WTC11 (cell line): Measurements from ENCODE around the gene SLC25A24. TPM values are rescaled to one million over a fixed set of nuclear protein-coding genes. Genes with fewer than 3 reads are reported as not detected.

Experiments used
- ATAC-seq: fragments of 200-7000 bp; cut with Tn5 transposase; 2 replicates; pipeline ENCODE4 v1.10.0; 2021; ENCODE audit warnings: mild to moderate bottlenecking, moderate library complexity
- Bru-seq: library from RNA; stranded (reverse); fragments of 400-500 nt; gene quantifications from one replicate; lab custom pipeline; 2021; lab: Mats Ljungman, UMichigan
- CTCF ChIA-PET: fragments of 300-600 bp; sonication (Branson Sonifier 250); formaldehyde crosslinking; loops from one replicate; lab custom pipeline; 2021; ENCODE audit warnings: antibody characterized with exemption; lab: Charles Lee
- POLR2A ChIA-PET: fragments of 350-600 bp; sonication (Branson Sonifier 250); formaldehyde crosslinking; loops from one replicate; lab custom pipeline; 2021; ENCODE audit warnings: antibody characterized with exemption; lab: Charles Lee
- DNase-seq: peaks from one replicate; pipeline ENCODE4 v3.0.0; 2021; ENCODE audit warnings: low spot score
- H3K27ac Mint-ChIP-seq: 2 replicates; pipeline ENCODE4 v1.8.0; 2021; ENCODE audit warnings: mixed read lengths
- H3K27me3 Mint-ChIP-seq: 2 replicates; pipeline ENCODE4 v1.8.0; 2021; ENCODE audit warnings: low read depth, mild to moderate bottlenecking, moderate library complexity, mixed read lengths
- H3K36me3 Mint-ChIP-seq: 2 replicates; pipeline ENCODE4 v1.8.0; 2021; ENCODE audit warnings: mixed read lengths
- H3K4me1 Mint-ChIP-seq: 2 replicates; pipeline ENCODE4 v1.8.0; 2022; ENCODE audit warnings: mixed read lengths
- H3K4me3 Mint-ChIP-seq: 2 replicates; pipeline ENCODE4 v1.8.0; 2021; ENCODE audit warnings: mild to moderate bottlenecking, moderate library complexity, mixed read lengths
- H3K9me3 Mint-ChIP-seq: 2 replicates; pipeline ENCODE4 v1.8.0; 2021; ENCODE audit warnings: mixed read lengths
- CBFB ChIP-seq: sonication (generic); formaldehyde crosslinking; IDR thresholded peaks from 2 replicates; pipeline ENCODE4 v1.8.1; 2022; ENCODE audit warnings: mild to moderate bottlenecking, low read depth, missing genetic modification reagents
- CREB1 ChIP-seq: sonication (generic); formaldehyde crosslinking; IDR thresholded peaks from 2 replicates; pipeline ENCODE4 v1.8.0; 2023; ENCODE audit warnings: mild to moderate bottlenecking, missing genetic modification reagents
- CREM ChIP-seq: sonication (generic); formaldehyde crosslinking; IDR thresholded peaks from 2 replicates; pipeline ENCODE4 v1.8.1; 2022; ENCODE audit warnings: mild to moderate bottlenecking, missing genetic modification reagents, moderate library complexity
- EMX1 ChIP-seq: fragments of 250-450 bp; sonication (Bioruptor Pico); IDR thresholded peaks from 2 replicates; pipeline ENCODE4 v1.8.0; 2021; ENCODE audit warnings: mild to moderate bottlenecking
- GABPB1 ChIP-seq: sonication (generic); formaldehyde crosslinking; IDR thresholded peaks from 2 replicates; pipeline ENCODE4 v1.8.1; 2023; ENCODE audit warnings: mild to moderate bottlenecking, missing genetic modification reagents
- GRHL2 ChIP-seq: fragments of 250-450 bp; sonication (Bioruptor Pico); IDR thresholded peaks from 2 replicates; pipeline ENCODE4 v1.8.0; 2022; ENCODE audit warnings: mild to moderate bottlenecking, moderate library complexity; ENCODE audit not compliant: insufficient replicate concordance, severe bottlenecking
- GTF2I ChIP-seq: fragments of 250-450 bp; sonication (Bioruptor Pico); conservative IDR thresholded peaks from 2 replicates; pipeline ENCODE4 v1.4.0; 2021; ENCODE audit warnings: mild to moderate bottlenecking
- KAT7 ChIP-seq: sonication (generic); formaldehyde crosslinking; IDR thresholded peaks from 2 replicates; pipeline ENCODE4 v1.8.1; 2023; ENCODE audit warnings: missing genetic modification reagents, mild to moderate bottlenecking, borderline replicate concordance
- TCF7 ChIP-seq: sonication (generic); formaldehyde crosslinking; IDR thresholded peaks from 2 replicates; pipeline ENCODE4 v1.8.0; 2022; ENCODE audit warnings: mild to moderate bottlenecking, low read depth, missing genetic modification reagents, moderate library complexity
- TEAD1 ChIP-seq: sonication (generic); formaldehyde crosslinking; IDR thresholded peaks from 2 replicates; pipeline ENCODE4 v1.8.0; 2022; ENCODE audit warnings: mild to moderate bottlenecking, missing genetic modification reagents
- TP53 ChIP-seq: sonication (generic); formaldehyde crosslinking; IDR thresholded peaks from 2 replicates; pipeline ENCODE4 v1.8.1; 2023; ENCODE audit warnings: mild to moderate bottlenecking, missing genetic modification reagents
- ZNF232 ChIP-seq: sonication (generic); formaldehyde crosslinking; IDR thresholded peaks from 2 replicates; pipeline ENCODE4 v1.8.0; 2022; ENCODE audit warnings: mild to moderate bottlenecking, missing genetic modification reagents
- ZNF317 ChIP-seq: sonication (generic); formaldehyde crosslinking; IDR thresholded peaks from 2 replicates; pipeline ENCODE4 v1.8.1; 2023; ENCODE audit warnings: low read depth, mild to moderate bottlenecking, moderate library complexity, missing genetic modification reagents, borderline replicate concordance
- long read RNA-seq, 3 experiments: library from RNA in 1 of 3; library from capped mRNA in 1 of 3; library from polyadenylated mRNA in 1 of 3; unstranded in 2 of 3; stranded (forward) in 1 of 3; transcript quantifications; one replicate each; pipeline ENCODE4 v2.0.0, GENCODE V29; 2021
- total RNA-seq: library from RNA; stranded (reverse); gene quantifications from 3 replicates; pipeline ENCODE4 v1.2.3, GENCODE V29; 2021
- TF ChIP-seq, protein P1 (sequence below): sonication (generic); formaldehyde crosslinking; IDR thresholded peaks from 2 replicates; pipeline ENCODE4 v1.8.1; 2022; ENCODE audit warnings: low read depth, mild to moderate bottlenecking, moderate library complexity, missing genetic modification reagents, borderline replicate concordance
- TF ChIP-seq, protein P2 (sequence below): sonication (generic); formaldehyde crosslinking; IDR thresholded peaks from 2 replicates; pipeline ENCODE4 v1.8.1; 2022; ENCODE audit warnings: mild to moderate bottlenecking, moderate library complexity, missing genetic modification reagents
- TF ChIP-seq, protein P3 (sequence below): sonication (generic); formaldehyde crosslinking; IDR thresholded peaks from 2 replicates; pipeline ENCODE4 v1.8.1; 2023; ENCODE audit warnings: mild to moderate bottlenecking, missing genetic modification reagents, moderate library complexity
- TF ChIP-seq, protein P4 (sequence below): sonication (generic); formaldehyde crosslinking; IDR thresholded peaks from 2 replicates; pipeline ENCODE4 v1.8.1; 2022; ENCODE audit warnings: low read depth, missing genetic modification reagents, borderline replicate concordance
- TF ChIP-seq, protein P5 (sequence below): fragments of 250-450 bp; sonication (Bioruptor Pico); IDR thresholded peaks from 2 replicates; pipeline ENCODE4 v1.9.0; 2021; ENCODE audit warnings: mild to moderate bottlenecking, borderline replicate concordance
- TF ChIP-seq, protein P6 (sequence below): fragments of 250-450 bp; sonication (Bioruptor Pico); IDR thresholded peaks from 2 replicates; pipeline ENCODE4 v1.9.0; 2021; ENCODE audit warnings: mild to moderate bottlenecking

The SLC25A24 gene
- total RNA-seq (34.9 to 39.1 TPM (median 35.9 TPM) in 3 replicates), Bru-seq, nascent RNA (percentile 85 among the genes with signal in this experiment)
- long read RNA-seq, experiment 1, full-length matches to known transcripts, result 272 of 330 reads
- long read RNA-seq, experiment 1, partial matches to known transcripts, result 32 of 330 reads
- long read RNA-seq, experiment 1, other reads (novel, unspliced or antisense), result 26 of 330 reads
- long read RNA-seq, experiment 2, full-length matches to known transcripts, result 30 of 59 reads
- long read RNA-seq, experiment 2, partial matches to known transcripts, result 9 of 59 reads
- long read RNA-seq, experiment 2, other reads (novel, unspliced or antisense), result 20 of 59 reads
- long read RNA-seq, experiment 3, full-length matches to known transcripts, result 6 of 20 reads
- long read RNA-seq, experiment 3, partial matches to known transcripts, result 12 of 20 reads
- long read RNA-seq, experiment 3, other reads (novel, unspliced or antisense), result 2 of 20 reads

DNA sequence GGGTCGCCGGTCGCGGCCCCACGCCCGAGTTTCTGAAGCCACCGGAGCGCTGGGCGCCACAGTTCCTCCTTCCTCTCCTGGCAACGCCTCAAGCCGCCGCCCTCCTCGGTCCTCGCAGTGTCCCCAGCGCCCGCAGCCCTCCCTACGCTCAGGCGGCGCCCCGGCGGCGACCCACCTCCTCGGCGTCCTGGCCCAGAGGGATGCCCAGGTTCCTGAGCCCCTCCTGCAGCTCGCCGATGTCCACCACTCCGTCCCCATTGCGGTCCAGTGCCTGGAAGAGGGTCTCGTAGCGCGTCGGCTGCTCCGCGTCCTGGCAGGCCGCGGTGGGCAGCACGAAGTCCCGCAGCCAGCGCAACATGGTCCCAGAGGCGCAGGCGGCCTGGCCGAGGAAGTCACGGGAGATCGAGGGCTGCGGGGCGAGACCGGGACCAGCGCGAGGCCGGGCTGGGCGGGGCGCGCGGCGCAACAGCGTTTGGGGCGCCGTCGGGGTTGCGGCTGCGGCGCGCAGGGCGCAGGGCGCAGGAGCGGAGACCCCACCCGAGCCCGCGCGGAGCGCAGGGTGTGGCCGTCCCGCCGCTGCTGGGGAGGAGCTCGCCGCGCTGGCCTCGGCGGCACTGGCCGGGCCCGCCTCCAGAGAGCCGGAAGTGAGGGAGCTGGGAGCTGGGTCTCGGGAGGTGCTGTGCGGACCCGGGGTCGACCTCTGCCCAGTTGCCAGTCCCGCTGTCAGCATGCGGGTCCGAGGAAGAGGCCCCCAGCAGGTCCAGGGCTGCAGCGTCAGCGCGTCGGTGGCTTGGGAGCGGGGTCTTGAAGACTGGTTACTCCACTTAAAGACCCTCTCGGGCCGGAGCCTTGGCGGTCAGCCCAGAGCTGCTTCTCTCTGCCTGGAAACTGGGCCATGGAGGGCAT is at the start of gene SLC25A24:
Gene SLC25A24, minus strand, starts transcription at position 563 of the 906 bp plus-strand sequence. Its CDS starts 205 bp downstream, at position 358.
- ChIA-PET CTCF (interaction anchor here (0.8 to 2.0 kb wide), 10 partner anchors 9 to 492 kb away, joined by 3 to 7 read pairs (median 4); partner anchors contain the start of genes EEIG2 and PRPF38B), POLR2A (interaction anchor here (0.6 to 1.2 kb wide), 3 partner anchors 128 to 565 kb away, joined by 3 to 4 read pairs (median 3); no protein-coding TSS in a partner anchor)
- Mint-ChIP-seq H3K4me1 (peaks cover 31% of the 10 kb centered on the region), H3K27ac (no peak within 1 kb of the TSS), H3K4me3 (peak within 1 kb of the TSS; percentile 82), H3K27me3 (peaks cover 10% of the 10 kb centered on the region), H3K9me3 (peaks cover 14% of the 10 kb centered on the region), H3K36me3 (peaks cover 25% of the 10 kb centered on the region)
- DNase-seq (peak; percentile 79), ATAC-seq (peak; percentile 96)
- TF ChIP-seq GTF2I, result no peak
- TF ChIP-seq, protein P1, sequence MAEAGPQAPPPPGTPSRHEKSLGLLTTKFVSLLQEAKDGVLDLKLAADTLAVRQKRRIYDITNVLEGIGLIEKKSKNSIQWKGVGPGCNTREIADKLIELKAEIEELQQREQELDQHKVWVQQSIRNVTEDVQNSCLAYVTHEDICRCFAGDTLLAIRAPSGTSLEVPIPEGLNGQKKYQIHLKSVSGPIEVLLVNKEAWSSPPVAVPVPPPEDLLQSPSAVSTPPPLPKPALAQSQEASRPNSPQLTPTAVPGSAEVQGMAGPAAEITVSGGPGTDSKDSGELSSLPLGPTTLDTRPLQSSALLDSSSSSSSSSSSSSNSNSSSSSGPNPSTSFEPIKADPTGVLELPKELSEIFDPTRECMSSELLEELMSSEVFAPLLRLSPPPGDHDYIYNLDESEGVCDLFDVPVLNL (CRISPR knock-in tag), result 0 out of 2 replicates have a peak, but pooled peaks have one; percentile 69
- TF ChIP-seq, protein P2, sequence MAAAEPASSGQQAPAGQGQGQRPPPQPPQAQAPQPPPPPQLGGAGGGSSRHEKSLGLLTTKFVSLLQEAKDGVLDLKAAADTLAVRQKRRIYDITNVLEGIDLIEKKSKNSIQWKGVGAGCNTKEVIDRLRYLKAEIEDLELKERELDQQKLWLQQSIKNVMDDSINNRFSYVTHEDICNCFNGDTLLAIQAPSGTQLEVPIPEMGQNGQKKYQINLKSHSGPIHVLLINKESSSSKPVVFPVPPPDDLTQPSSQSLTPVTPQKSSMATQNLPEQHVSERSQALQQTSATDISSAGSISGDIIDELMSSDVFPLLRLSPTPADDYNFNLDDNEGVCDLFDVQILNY, result peak; percentile 78
- no peak for TF ChIP-seq TCF7 (CRISPR knock-in tag)
- TF ChIP-seq CBFB (CRISPR knock-in tag), result 0 out of 2 replicates have a peak, but pooled peaks have one; percentile 68
- TF ChIP-seq EMX1 (CRISPR knock-in tag), result no peak
- TF ChIP-seq, protein P3, sequence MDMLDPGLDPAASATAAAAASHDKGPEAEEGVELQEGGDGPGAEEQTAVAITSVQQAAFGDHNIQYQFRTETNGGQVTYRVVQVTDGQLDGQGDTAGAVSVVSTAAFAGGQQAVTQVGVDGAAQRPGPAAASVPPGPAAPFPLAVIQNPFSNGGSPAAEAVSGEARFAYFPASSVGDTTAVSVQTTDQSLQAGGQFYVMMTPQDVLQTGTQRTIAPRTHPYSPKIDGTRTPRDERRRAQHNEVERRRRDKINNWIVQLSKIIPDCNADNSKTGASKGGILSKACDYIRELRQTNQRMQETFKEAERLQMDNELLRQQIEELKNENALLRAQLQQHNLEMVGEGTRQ (CRISPR knock-in tag), result no peak
- no peak for TF ChIP-seq GRHL2 (CRISPR knock-in tag)
- peak; percentile 81; the same call in 1 of the 2 replicates for TF ChIP-seq CREM (CRISPR knock-in tag)
- TF ChIP-seq TP53 (CRISPR knock-in tag), result peak; percentile 87
- TF ChIP-seq, protein P4, sequence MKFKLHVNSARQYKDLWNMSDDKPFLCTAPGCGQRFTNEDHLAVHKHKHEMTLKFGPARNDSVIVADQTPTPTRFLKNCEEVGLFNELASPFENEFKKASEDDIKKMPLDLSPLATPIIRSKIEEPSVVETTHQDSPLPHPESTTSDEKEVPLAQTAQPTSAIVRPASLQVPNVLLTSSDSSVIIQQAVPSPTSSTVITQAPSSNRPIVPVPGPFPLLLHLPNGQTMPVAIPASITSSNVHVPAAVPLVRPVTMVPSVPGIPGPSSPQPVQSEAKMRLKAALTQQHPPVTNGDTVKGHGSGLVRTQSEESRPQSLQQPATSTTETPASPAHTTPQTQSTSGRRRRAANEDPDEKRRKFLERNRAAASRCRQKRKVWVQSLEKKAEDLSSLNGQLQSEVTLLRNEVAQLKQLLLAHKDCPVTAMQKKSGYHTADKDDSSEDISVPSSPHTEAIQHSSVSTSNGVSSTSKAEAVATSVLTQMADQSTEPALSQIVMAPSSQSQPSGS (CRISPR knock-in tag), result no peak
- no peak for TF ChIP-seq KAT7 (CRISPR knock-in tag)
- TF ChIP-seq, protein P5, sequence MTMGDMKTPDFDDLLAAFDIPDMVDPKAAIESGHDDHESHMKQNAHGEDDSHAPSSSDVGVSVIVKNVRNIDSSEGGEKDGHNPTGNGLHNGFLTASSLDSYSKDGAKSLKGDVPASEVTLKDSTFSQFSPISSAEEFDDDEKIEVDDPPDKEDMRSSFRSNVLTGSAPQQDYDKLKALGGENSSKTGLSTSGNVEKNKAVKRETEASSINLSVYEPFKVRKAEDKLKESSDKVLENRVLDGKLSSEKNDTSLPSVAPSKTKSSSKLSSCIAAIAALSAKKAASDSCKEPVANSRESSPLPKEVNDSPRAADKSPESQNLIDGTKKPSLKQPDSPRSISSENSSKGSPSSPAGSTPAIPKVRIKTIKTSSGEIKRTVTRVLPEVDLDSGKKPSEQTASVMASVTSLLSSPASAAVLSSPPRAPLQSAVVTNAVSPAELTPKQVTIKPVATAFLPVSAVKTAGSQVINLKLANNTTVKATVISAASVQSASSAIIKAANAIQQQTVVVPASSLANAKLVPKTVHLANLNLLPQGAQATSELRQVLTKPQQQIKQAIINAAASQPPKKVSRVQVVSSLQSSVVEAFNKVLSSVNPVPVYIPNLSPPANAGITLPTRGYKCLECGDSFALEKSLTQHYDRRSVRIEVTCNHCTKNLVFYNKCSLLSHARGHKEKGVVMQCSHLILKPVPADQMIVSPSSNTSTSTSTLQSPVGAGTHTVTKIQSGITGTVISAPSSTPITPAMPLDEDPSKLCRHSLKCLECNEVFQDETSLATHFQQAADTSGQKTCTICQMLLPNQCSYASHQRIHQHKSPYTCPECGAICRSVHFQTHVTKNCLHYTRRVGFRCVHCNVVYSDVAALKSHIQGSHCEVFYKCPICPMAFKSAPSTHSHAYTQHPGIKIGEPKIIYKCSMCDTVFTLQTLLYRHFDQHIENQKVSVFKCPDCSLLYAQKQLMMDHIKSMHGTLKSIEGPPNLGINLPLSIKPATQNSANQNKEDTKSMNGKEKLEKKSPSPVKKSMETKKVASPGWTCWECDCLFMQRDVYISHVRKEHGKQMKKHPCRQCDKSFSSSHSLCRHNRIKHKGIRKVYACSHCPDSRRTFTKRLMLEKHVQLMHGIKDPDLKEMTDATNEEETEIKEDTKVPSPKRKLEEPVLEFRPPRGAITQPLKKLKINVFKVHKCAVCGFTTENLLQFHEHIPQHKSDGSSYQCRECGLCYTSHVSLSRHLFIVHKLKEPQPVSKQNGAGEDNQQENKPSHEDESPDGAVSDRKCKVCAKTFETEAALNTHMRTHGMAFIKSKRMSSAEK (CRISPR knock-in tag), result no peak
- TF ChIP-seq ZNF232 (CRISPR knock-in tag), result no peak
- TF ChIP-seq CREB1 (CRISPR knock-in tag), result no peak
- no peak for TF ChIP-seq GABPB1 (CRISPR knock-in tag)
- TF ChIP-seq, protein P6, sequence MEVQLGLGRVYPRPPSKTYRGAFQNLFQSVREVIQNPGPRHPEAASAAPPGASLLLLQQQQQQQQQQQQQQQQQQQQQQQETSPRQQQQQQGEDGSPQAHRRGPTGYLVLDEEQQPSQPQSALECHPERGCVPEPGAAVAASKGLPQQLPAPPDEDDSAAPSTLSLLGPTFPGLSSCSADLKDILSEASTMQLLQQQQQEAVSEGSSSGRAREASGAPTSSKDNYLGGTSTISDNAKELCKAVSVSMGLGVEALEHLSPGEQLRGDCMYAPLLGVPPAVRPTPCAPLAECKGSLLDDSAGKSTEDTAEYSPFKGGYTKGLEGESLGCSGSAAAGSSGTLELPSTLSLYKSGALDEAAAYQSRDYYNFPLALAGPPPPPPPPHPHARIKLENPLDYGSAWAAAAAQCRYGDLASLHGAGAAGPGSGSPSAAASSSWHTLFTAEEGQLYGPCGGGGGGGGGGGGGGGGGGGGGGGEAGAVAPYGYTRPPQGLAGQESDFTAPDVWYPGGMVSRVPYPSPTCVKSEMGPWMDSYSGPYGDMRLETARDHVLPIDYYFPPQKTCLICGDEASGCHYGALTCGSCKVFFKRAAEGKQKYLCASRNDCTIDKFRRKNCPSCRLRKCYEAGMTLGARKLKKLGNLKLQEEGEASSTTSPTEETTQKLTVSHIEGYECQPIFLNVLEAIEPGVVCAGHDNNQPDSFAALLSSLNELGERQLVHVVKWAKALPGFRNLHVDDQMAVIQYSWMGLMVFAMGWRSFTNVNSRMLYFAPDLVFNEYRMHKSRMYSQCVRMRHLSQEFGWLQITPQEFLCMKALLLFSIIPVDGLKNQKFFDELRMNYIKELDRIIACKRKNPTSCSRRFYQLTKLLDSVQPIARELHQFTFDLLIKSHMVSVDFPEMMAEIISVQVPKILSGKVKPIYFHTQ (CRISPR knock-in tag), result no peak
- no peak; the same call in 1 of the 2 replicates for TF ChIP-seq TEAD1 (CRISPR knock-in tag)
- no peak; the same call in 1 of the 2 replicates for TF ChIP-seq ZNF317 (CRISPR knock-in tag)
